PC-9 (cell line): Measurements from ENCODE around the gene TTC36.

Source experiments
- CTCF ChIP-seq: fragments of 200-600 bp; sonication (generic); conservative IDR thresholded peaks from 2 replicates; pipeline ENCODE4 v1.6.1; 2017; ENCODE audit warnings: mixed run types, antibody characterized with exemption, mild to moderate bottlenecking, moderate library complexity
- EZH2 ChIP-seq: fragments of 200-600 bp; sonication (generic); IDR thresholded peaks from 2 replicates; pipeline ENCODE4 v1.8.0; 2017; ENCODE audit warnings: antibody characterized with exemption, low read depth

- TF ChIP-seq CTCF = peak; percentile 54
- TF ChIP-seq EZH2 = no peak
Observed at GRCh38 chr11:118485273-118485672, 42.0 kb upstream of the TTC36 start.
